Mesothelial cell of epicardium (in vitro differentiated cells): Measurements from ENCODE around the gene GOLGA5. TPM values are rescaled to one million over a fixed set of nuclear protein-coding genes. Genes with fewer than 3 reads are reported as not detected.
A peak's percentile ranks its signal among the peaks of the same experiment; 100 is the strongest.
"Not testable (repeated sequence)": the region's sequence is repeated elsewhere in the genome, so short reads cannot be mapped to it uniquely, and the experiment has no call there.

Experiments
- DNase-seq, 2 experiments: peaks; one replicate each; pipeline ENCODE4 v3.0.0; 2021; ENCODE audit warnings: low spot score in 2 of 2; ENCODE audit not compliant: unreplicated experiment in 2 of 2
- H3K27ac Mint-ChIP-seq: 2 replicates; pipeline ENCODE4 v1.8.0; 2021; ENCODE audit warnings: mixed read lengths
- H3K27me3 Mint-ChIP-seq: 2 replicates; pipeline ENCODE4 v1.8.0; 2021; ENCODE audit warnings: low read depth, mixed read lengths
- H3K36me3 Mint-ChIP-seq: 2 replicates; pipeline ENCODE4 v1.8.0; 2021; ENCODE audit warnings: mixed read lengths
- H3K4me1 Mint-ChIP-seq: 2 replicates; pipeline ENCODE4 v1.8.0; 2021; ENCODE audit warnings: mixed read lengths
- H3K4me3 Mint-ChIP-seq: 2 replicates; pipeline ENCODE4 v1.8.0; 2021; ENCODE audit warnings: mild to moderate bottlenecking, moderate library complexity, mixed read lengths
- H3K9me3 Mint-ChIP-seq: 2 replicates; pipeline ENCODE4 v1.8.0; 2021; ENCODE audit warnings: mixed read lengths
- CTCF ChIP-seq: fragments of 200-600 bp; sonication (generic); IDR thresholded peaks from one replicate; pipeline ENCODE4 v1.5.0; 2021; ENCODE audit warnings: antibody characterized with exemption; ENCODE audit not compliant: unreplicated experiment
- total RNA-seq: library from RNA; stranded (reverse); gene quantifications from 3 replicates; pipeline ENCODE4 v1.2.1, GENCODE V29; 2021

GOLGA5 gene
- total RNA-seq = 32.3 to 36.3 TPM (median 34.0 TPM) in 3 replicates

- no peaks in the 10 kb centered on the region for H3K27me3 Mint-ChIP-seq
- peak within 1 kb of the TSS; percentile 99 for H3K4me3 Mint-ChIP-seq
- peak within 1 kb of the TSS; percentile 99 for H3K27ac Mint-ChIP-seq
- peaks cover 27% of the 10 kb centered on the region for H3K4me1 Mint-ChIP-seq
- no peak for TF ChIP-seq CTCF
- H3K36me3 Mint-ChIP-seq = peaks cover 12% of the 10 kb centered on the region
- H3K9me3 Mint-ChIP-seq = peaks cover 18% of the 10 kb centered on the region
- DNase-seq = peak; percentile 98 to 99
Measured at GRCh38 chr14:92793709-92794546, at the start of gene GOLGA5. GOLGA5 (plus strand) TSS chr14:92794305; CDS start chr14:92797438, 3,133 bp downstream.

GRCh38 chr14:92747701-92748258 is 46.3 kb upstream of the GOLGA5 start:
- peaks cover 5% of the 10 kb centered on the region for H3K36me3 Mint-ChIP-seq
- peak overlapping the region; percentile 81 for H3K4me3 Mint-ChIP-seq
- peak overlapping the region; percentile 92 for H3K27ac Mint-ChIP-seq
- no peak for TF ChIP-seq CTCF
- DNase-seq = no peak
- H3K27me3 Mint-ChIP-seq = no peaks in the 10 kb centered on the region
- no peaks in the 10 kb centered on the region for H3K9me3 Mint-ChIP-seq
- peaks cover 19% of the 10 kb centered on the region for H3K4me1 Mint-ChIP-seq

GRCh38 chr14:92748259-92749016 is 45.7 kb upstream of the GOLGA5 start, which contains the start of gene LGMN:
LGMN (minus strand) TSS chr14:92748627; CDS start chr14:92732786, 15,841 bp downstream.
- TF ChIP-seq CTCF = no peak
- H3K9me3 Mint-ChIP-seq = no peaks in the 10 kb centered on the region
- H3K4me3 Mint-ChIP-seq = peak within 1 kb of the TSS; percentile 81
- peak; percentile 88 to 93 for DNase-seq
- H3K27me3 Mint-ChIP-seq = no peaks in the 10 kb centered on the region
- peaks cover 5% of the 10 kb centered on the region for H3K36me3 Mint-ChIP-seq
- H3K4me1 Mint-ChIP-seq = peaks cover 19% of the 10 kb centered on the region
- H3K27ac Mint-ChIP-seq = peak within 1 kb of the TSS; percentile 92

- not testable (repeated sequence) for H3K9me3 Mint-ChIP-seq, H3K27me3 Mint-ChIP-seq, H3K4me3 Mint-ChIP-seq, H3K27ac Mint-ChIP-seq, DNase-seq, H3K36me3 Mint-ChIP-seq
- H3K4me1 Mint-ChIP-seq = peaks cover 19% of the 10 kb centered on the region
Measured at GRCh38 chr14:92750222-92750728, 43.8 kb upstream of the GOLGA5 start.

GRCh38 chr14:92750994-92751400 is 43.1 kb upstream of the GOLGA5 start:
- Mint-ChIP-seq H3K36me3 (peaks cover 5% of the 10 kb centered on the region), H3K4me3 (no peak overlapping the region), H3K27me3 (no peaks in the 10 kb centered on the region), H3K9me3 (no peaks in the 10 kb centered on the region), H3K27ac (no peak overlapping the region), H3K4me1 (peaks cover 19% of the 10 kb centered on the region)
- DNase-seq = no peak
- no peak for TF ChIP-seq CTCF
